ENCODE measurements around the gene CIDEB. TPM values are rescaled to one million over a fixed set of nuclear protein-coding genes. Genes with fewer than 3 reads are reported as not detected.

The CIDEB gene
- polyA plus RNA-seq, 3 donors, result 36.4 to 126 (median 63.8) TPM

- H3K27ac ChIP-seq (ENCODE audit: low read depth in 1 of 2, low read length in 2 of 2), result peak overlapping the region; percentile 9 to 45
- peaks cover 57% of the 10 kb centered on the region for H3K4me1 Mint-ChIP-seq
- H3K4me3 Mint-ChIP-seq, result peak overlapping the region; percentile 12 to 59
- no peaks in the 10 kb centered on the region for H3K27me3 Mint-ChIP-seq (ENCODE audit: low read depth in 3 of 3)
- intact Hi-C loops (cut with micrococcal nuclease), result loop anchor here in 1 of 2 donors (10.0 kb wide), 1 partner anchor 94 kb away; the partner anchor contains the start of genes CHMP4A and MDP1
- H3K27ac Mint-ChIP-seq, result peak overlapping the region in 6 of 7 donors; percentile 32 to 86 (median 68)
- H3K4me1 ChIP-seq (ENCODE audit: control insufficient read depth in 1 of 2, insufficient read depth in 2 of 2, low read length in 2 of 2), result peaks cover 54 to 61% of the 10 kb centered on the region in 2 donors
- peaks cover 62% of the 10 kb centered on the region for H4K20me1 ChIP-seq (ENCODE audit: insufficient read depth, low read length)
- H3K9me3 Mint-ChIP-seq, result peaks cover 0 to 2% (median 0%) of the 10 kb centered on the region in 7 donors
- H3K36me3 Mint-ChIP-seq, result peaks cover 57 to 68% of the 10 kb centered on the region in 2 donors
- H3K36me3 ChIP-seq (replicated peaks in 1 of 2; ENCODE audit: control insufficient read depth in 1 of 2, insufficient read depth in 2 of 2, low read length in 2 of 2), result peaks cover 47 to 57% of the 10 kb centered on the region in 2 donors
- TF ChIP-seq, protein P1, sequence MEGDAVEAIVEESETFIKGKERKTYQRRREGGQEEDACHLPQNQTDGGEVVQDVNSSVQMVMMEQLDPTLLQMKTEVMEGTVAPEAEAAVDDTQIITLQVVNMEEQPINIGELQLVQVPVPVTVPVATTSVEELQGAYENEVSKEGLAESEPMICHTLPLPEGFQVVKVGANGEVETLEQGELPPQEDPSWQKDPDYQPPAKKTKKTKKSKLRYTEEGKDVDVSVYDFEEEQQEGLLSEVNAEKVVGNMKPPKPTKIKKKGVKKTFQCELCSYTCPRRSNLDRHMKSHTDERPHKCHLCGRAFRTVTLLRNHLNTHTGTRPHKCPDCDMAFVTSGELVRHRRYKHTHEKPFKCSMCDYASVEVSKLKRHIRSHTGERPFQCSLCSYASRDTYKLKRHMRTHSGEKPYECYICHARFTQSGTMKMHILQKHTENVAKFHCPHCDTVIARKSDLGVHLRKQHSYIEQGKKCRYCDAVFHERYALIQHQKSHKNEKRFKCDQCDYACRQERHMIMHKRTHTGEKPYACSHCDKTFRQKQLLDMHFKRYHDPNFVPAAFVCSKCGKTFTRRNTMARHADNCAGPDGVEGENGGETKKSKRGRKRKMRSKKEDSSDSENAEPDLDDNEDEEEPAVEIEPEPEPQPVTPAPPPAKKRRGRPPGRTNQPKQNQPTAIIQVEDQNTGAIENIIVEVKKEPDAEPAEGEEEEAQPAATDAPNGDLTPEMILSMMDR (IDR thresholded peaks at IDR 0.05), result peak; percentile 32
- 87% methylated on average over 3 of the region's 7 CpGs for WGBS (ENCODE audit: insufficient coverage)
- peak overlapping the region in 1 of 3 experiments; percentile 84 for H3K4me3 ChIP-seq (replicated peaks in 1 of 3; ENCODE audit: low read depth in 2 of 3, low read length in 3 of 3)
- no peaks in the 10 kb centered on the region for H3K27me3 ChIP-seq (ENCODE audit: control insufficient read depth in 2 of 2, insufficient read depth in 2 of 2, low read length in 2 of 2)
- no peaks in the 10 kb centered on the region for H3K9me3 ChIP-seq (replicated peaks in 1 of 2; ENCODE audit: control insufficient read depth in 1 of 2, insufficient read depth in 1 of 2, low read length in 2 of 2)
- peak overlapping the region; percentile 93 for H3K4me2 ChIP-seq (replicated peaks; ENCODE audit: extremely low read depth, low read length, poor library complexity, severe bottlenecking)
- no peak for DNase-seq
- H3K79me2 ChIP-seq (ENCODE audit: insufficient read depth, low read length), result peaks cover 77% of the 10 kb centered on the region
- no peak overlapping the region for H3K9ac ChIP-seq (ENCODE audit: insufficient read depth, low read length, poor library complexity, severe bottlenecking)
- H2AFZ ChIP-seq (ENCODE audit: insufficient read depth, low read depth, low read length, poor library complexity, severe bottlenecking), result no peak overlapping the region
Observed at GRCh38 chr14:24308342-24309124, 756 bp upstream of the CIDEB start.

DNA sequence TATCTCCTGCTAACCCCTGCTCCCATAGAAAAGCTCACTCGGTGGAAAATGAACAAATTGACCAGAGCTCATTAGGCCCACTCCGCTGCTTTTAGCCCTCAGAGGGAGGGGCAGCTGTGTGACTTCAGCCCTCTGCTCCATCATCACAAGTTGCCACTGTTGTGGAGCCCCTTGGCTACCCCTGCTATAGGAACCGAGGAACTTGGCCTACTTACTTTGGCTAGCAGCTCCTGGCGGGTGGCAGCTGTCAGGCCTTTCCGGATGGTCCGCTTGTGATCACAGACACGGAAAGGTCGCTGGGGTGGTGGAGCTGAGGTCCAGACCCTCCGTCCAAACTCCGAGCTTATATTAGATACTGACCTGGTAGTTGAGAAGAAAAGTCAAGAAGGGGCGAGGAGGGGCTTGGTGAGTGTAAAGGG is 612 bp downstream of the CIDEB start:
- H3K36me3 ChIP-seq (replicated peaks in 1 of 2; ENCODE audit: control insufficient read depth in 1 of 2, insufficient read depth in 2 of 2, low read length in 2 of 2), result peaks cover 61 to 70% of the 10 kb centered on the region in 2 donors
- Mint-ChIP-seq H3K9me3 (peaks cover 0 to 2% (median 0%) of the 10 kb centered on the region in 7 donors), H3K4me3 (no peak overlapping the region), H3K27ac (peak overlapping the region in 5 of 7 donors; percentile 22 to 83 (median 60)), H3K27me3 (ENCODE audit: low read depth in 3 of 3) (no peaks in the 10 kb centered on the region), H3K36me3 (peaks cover 71 to 79% of the 10 kb centered on the region in 2 donors), H3K4me1 (peaks cover 43% of the 10 kb centered on the region)
- no peaks in the 10 kb centered on the region for H3K27me3 ChIP-seq (ENCODE audit: control insufficient read depth in 2 of 2, insufficient read depth in 2 of 2, low read length in 2 of 2)
- intact Hi-C loops (cut with micrococcal nuclease), result loop anchor here in 1 of 2 donors (10.0 kb wide), 1 partner anchor 92 kb away; the partner anchor contains the start of genes CHMP4A and MDP1
- H4K20me1 ChIP-seq (ENCODE audit: insufficient read depth, low read length), result peaks cover 62% of the 10 kb centered on the region
- no peaks in the 10 kb centered on the region for H3K9me3 ChIP-seq (replicated peaks in 1 of 2; ENCODE audit: control insufficient read depth in 1 of 2, insufficient read depth in 1 of 2, low read length in 2 of 2)
- H3K79me2 ChIP-seq (ENCODE audit: insufficient read depth, low read length), result peaks cover 80% of the 10 kb centered on the region
- peak overlapping the region in 1 of 2 donors; percentile 57 for H3K27ac ChIP-seq (ENCODE audit: low read depth in 1 of 2, low read length in 2 of 2)
- no peak overlapping the region for H3K4me2 ChIP-seq (replicated peaks; ENCODE audit: extremely low read depth, low read length, poor library complexity, severe bottlenecking)
- WGBS (ENCODE audit: insufficient coverage), result 86% methylated on average over 11 of the region's 11 CpGs
- peaks cover 40 to 47% of the 10 kb centered on the region in 2 donors for H3K4me1 ChIP-seq (ENCODE audit: control insufficient read depth in 1 of 2, insufficient read depth in 2 of 2, low read length in 2 of 2)
- no peak for DNase-seq
- no peak overlapping the region for H3K9ac ChIP-seq (ENCODE audit: insufficient read depth, low read length, poor library complexity, severe bottlenecking)
- TF ChIP-seq, protein P1 (IDR thresholded peaks at IDR 0.05), result no peak
- no peak overlapping the region for H2AFZ ChIP-seq (ENCODE audit: insufficient read depth, low read depth, low read length, poor library complexity, severe bottlenecking)
- H3K4me3 ChIP-seq (replicated peaks in 1 of 3; ENCODE audit: low read depth in 2 of 3, low read length in 3 of 3), result no peak overlapping the region
